ENCODE data around the gene MLN.

The MLN gene, protein sequence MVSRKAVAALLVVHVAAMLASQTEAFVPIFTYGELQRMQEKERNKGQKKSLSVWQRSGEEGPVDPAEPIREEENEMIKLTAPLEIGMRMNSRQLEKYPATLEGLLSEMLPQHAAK

DNA sequence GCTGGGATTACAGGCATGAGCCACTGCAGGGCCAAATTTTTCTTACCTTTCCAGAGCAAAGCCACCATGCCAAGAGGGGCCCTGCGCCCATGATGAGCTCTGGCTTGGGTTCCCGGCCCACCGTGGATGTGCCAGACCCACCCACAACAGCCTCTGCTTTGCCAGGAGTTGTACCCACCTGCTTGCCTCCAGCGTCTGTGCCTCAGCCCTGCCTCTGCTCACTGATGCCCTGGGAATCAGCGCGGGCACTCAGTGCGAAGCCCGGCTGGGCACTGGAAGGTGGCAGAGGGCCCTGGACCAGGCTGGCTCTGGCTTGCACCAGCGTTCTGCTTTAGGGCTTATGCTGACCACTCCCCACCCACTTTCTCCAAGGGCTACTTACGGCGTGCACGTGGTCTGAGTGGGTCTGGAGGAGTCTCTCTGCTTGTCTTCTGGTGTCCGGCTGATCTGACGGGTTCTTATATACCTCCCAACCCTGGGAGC, at the start of gene MLN:
Gene MLN, minus strand, starts transcription at position 433 of the 483 bp plus-strand sequence. CDS start 2,840 bp downstream, outside the sequence.
- DNase-seq (ENCODE audit: low read depth): no peak

DNA sequence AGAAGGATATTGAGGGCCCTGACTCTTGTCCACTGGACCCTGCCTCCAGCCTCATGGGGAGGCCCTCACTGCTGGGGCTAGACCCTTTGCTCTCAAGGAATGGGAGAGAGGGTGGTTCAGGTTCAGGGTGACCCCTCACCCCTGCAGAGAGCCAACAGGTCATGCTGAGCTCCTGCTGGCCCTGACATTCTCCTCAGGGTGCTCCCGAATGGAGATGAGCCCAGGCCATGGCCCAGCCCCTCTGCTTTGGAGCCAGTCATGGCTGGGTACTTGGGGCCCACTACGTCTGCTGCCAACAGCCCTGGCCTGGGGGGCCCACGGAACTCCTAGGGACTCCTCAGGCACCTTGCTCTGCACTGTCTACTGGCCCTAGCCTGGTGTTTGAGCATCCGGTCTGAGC, 49.2 kb upstream of the MLN start:
- no peak for DNase-seq (ENCODE audit: low read depth)

DNA sequence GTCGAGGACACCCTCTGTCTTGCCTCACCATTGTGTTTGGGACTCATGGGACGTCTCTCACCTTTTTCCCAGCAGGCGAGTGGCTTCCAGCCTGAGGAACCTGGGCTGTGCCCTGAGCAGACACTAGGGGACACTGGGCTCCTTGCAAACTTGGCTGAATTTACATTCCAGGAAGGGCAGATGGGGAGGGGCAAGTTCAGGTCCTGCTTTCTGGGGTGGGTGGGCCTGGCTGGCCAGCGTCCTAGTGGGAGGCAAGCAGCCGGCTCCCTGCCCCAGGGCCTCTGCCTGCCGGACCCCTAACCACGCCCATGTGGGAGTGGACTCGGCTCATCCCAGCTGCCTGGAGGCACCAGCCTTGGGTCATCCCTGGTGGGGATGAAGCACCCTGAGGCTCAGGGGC, 48.2 kb upstream of the MLN start:
- no peak for DNase-seq (ENCODE audit: low read depth)

DNA sequence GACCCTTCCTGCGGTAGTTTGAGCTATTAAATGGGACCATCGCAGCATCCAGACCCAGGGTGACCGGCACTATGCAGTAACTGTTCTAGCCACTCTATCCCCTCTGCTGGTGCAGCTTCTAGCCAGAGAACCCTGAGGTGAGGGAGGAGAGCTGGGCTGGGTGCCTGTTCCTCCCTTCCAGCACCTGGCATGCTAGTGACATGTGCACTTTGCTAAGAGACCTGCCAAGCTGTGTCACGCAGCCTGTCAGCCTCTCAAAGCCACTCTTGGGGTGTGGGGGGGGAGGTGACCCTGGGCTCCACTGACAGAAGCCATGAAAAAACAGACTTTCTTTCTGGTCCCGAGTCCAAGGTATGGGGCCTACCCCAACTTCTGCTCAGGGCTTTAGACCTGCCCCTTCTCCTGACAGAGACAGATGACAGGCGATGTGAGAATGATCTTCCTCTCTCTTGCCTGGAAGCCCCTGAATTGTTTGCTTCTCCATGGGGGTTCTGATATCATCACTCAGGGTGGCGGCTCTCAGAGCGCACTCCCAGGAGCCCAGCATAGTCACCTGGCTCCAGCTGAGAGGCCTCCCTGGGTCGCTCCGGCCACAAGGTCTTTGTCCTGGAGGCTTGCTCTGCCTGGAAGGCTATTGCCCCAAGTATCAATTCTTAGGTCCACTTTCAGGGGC, 47.2 kb upstream of the MLN start:
- DNase-seq (ENCODE audit: low read depth): no peak

GRCh38 chr6:33850296-33850695, 46.5 kb upstream of the MLN start:
- DNase-seq (ENCODE audit: low read depth): no peak

DNA sequence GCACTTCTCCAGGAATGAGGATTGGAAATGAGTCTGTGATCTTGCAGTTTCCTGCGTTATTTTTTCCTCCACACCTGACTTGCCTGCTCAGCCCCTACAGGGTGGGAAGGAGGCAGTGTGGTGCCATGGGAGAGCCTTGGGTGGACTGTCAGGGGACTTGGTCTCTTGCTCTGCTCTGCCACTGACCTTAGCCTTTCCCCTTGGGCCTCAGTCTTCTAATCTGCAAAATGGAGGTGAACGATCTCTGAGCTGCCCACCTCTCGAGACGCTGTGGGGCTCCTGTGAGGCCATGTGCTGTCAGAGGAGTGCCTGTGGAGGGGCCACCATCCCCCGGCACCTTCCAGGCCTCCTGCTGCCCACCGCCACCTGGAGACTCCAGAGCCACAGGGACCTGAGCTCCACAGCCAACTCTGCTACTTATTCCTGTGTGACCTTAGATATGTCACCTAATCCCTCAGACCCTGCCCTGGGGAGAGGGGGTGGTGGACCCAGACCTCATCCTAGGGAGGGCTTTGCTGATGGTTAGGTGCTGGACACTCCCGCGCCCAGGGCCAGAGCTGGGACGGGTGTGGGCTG, 45.8 kb upstream of the MLN start:
- no peak for DNase-seq (ENCODE audit: low read depth)

DNA sequence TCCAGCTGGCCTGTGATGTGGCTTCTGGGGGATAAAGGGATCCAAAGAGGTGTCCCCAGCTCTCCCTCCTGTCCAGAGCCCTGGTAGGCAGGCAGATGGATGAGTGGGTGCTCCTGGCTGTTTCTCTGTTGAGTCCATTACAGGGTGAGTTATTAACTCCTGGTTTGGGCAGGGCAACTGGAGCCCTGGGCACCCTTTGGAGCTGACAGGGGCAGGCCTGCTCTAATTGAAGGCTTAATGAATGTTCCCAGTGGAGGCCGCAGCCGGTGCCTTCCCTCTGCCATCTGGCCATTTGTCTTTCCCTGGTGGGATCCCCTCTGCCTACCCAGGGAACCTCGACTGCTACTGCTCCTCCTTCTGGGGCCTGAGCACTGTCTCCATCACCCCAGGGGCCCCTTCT, 44.7 kb upstream of the MLN start:
- no peak for DNase-seq (ENCODE audit: low read depth)

- DNase-seq (ENCODE audit: low read depth): no peak
Observed at GRCh38 chr6:33847867-33848266, 44.1 kb upstream of the MLN start.

DNA sequence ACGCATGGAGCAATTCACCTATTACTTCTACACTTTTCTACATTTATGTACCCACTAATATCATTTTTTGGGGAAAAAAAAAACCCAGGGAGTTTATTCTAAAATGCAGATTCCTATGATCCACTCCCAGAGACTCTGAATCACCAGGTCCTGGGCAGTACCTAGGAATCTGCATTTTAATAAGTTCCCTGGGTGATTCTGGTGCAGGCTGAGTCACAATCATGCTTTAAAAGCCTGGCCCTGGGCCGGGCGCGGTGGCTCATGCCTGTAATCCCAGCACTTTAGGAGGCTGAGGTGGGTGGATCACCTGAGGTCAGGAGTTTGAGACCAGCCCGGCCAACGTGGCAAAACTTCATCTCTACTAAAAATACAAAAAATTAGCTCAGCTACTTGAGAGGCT, 43.3 kb upstream of the MLN start:
- no peak for DNase-seq (ENCODE audit: low read depth)

DNA sequence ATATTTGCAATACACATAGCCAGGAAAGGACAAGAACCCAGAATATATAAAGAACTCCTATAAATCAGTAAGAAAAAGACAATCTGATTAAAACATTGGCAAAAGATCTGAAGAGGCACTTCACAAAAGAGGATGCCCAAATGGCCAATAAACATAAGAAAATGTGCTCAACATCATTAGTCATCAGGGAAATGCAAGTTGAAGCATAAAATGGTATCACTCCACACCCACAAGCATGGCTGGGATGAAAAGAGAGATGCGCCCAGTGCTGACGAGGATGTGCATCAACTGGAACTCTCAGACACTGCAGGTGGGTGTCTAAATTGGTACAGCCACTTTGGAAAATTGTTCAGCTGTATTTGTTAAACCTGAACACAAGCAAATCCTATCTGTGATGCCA, 42.4 kb upstream of the MLN start:
- no peak for DNase-seq (ENCODE audit: low read depth)

DNA sequence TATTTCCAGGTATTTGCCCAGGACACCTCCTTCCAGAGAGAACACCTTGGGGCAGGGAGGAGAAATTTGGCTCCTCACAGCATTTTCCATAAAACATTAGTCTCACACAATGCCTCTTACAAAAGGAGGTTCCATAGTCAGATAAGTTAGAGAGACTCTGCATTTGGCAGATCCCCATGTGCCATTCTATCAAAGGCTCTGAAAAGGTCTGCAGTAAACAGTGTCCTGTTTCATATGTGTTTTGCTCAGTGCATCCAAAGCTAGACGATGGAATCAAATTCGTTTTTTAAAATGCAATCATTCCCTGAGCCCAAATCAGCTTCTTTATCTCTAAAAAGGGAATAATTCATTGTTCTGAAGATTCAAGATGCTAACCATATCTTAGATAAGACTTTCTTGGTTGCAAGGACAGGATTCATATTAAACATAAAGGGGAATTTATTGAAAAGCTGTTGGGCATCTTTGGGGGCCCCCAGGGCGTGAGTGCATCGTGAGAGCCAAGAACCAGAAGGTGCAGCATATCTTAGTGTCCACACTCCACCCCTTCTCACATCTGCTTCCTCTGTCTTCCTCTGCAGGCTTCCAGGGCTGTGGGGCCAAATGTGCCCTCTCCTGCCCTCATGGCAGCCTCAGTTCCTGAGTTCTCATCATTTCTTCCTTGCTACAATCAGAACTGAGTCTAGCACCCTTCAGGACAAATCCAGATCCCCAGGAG, 41.4 kb upstream of the MLN start:
- no peak for DNase-seq (ENCODE audit: low read depth)

- DNase-seq (ENCODE audit: low read depth): no peak
Observed at GRCh38 chr6:33843131-33844121, 39.6 kb upstream of the MLN start.

DNA sequence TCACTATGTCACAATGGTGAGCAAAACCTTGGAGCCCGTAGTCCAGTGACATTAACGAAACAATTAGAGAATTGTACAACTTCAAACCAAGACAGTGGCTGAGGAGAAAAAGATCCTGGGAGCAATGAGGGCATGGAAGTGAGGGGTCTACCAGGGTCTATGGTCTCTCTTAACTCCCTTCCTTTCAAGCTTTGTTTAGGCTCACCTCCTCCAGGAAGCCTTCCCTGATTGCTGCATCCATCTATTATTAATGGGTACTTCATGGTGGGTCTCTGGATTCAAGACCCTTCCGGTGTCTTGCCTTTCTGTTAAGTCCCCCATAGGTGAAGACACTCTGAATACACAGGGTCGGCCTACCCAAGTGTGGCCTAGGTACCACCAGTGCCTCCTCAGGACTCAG, 38.1 kb upstream of the MLN start:
- no peak for DNase-seq (ENCODE audit: low read depth)

GRCh38 chr6:33841070-33841469, 37.3 kb upstream of the MLN start:
- DNase-seq (ENCODE audit: low read depth): no peak

DNA sequence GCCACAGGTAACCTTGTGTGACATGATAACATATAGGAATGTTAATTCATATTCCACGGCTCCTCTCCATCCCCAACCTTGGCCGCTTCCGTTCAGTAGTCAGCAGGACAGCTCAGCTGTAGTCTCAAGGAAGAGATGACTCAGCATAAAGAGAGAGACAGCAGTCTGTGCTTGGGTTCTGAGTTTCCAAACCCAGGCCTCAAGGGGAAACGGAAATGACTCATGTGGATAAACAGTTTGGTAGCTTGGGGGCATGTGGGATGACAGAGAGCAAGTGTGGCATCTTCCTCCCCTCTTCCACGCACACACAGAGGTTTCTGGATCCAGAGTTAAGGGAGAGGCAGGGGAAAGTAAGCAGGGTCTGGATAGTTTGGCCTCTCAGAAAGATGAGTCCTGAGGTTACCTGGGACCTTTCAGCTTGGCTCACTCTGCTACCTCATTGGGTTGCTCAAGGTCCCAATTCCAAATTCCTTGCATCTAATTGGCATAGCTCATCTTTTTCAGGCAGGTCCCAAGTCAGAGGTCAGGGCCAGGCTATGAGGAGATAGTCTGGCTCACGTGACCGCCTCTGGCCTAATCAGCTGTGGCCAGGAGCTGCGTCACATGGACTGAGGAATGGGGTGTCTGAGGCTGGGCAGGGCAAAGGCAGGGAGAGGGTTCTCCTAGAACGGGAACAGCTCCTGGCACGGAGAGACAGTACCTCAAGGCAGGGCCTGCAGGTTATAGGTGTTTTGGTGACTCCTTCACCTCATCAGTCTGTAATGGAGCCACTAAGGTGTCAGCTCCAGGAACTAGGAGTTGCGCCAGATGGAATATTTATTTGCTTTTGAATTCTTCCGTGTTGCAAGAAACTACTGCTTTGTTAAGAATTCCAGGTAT, 36.5 kb upstream of the MLN start:
- DNase-seq (ENCODE audit: low read depth): peak; percentile 41

- no peak for DNase-seq (ENCODE audit: low read depth)
Observed at GRCh38 chr6:33839399-33840047, 35.7 kb upstream of the MLN start.

GRCh38 chr6:33838983-33839382, 35.2 kb upstream of the MLN start:
- DNase-seq (ENCODE audit: low read depth): no peak

GRCh38 chr6:33837971-33838665, 34.3 kb upstream of the MLN start:
- DNase-seq (ENCODE audit: low read depth): no peak

- no peak for DNase-seq (ENCODE audit: low read depth)
Observed at GRCh38 chr6:33836806-33837469, 33.1 kb upstream of the MLN start.
